ENCODE measurements around the gene ADAMTS7.
"Not testable (repeated sequence)": the region's sequence is repeated elsewhere in the genome, so short reads cannot be mapped to it uniquely, and the experiment has no call there.

DNA sequence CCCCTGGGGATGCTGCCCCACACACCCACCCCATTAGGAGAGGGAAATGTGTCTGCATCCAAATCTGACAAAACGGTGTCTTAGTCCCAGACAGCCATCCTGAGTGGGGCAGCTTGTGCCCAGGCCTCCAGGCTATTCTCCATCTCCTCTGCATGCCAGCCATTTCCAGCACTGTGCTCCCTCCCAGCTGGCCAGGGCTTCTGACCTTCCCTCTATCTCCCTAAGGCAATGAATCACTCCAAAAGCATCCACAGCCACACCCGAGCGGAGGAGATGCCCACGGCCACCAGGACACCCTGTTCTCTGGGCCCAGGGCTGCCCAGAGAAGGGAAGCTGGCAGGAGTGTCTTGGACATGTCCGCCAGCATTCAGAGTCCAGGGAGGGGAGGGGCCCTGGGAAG is 12.9 kb downstream of the ADAMTS7 start:
- TF ChIP-seq, protein P1, sequence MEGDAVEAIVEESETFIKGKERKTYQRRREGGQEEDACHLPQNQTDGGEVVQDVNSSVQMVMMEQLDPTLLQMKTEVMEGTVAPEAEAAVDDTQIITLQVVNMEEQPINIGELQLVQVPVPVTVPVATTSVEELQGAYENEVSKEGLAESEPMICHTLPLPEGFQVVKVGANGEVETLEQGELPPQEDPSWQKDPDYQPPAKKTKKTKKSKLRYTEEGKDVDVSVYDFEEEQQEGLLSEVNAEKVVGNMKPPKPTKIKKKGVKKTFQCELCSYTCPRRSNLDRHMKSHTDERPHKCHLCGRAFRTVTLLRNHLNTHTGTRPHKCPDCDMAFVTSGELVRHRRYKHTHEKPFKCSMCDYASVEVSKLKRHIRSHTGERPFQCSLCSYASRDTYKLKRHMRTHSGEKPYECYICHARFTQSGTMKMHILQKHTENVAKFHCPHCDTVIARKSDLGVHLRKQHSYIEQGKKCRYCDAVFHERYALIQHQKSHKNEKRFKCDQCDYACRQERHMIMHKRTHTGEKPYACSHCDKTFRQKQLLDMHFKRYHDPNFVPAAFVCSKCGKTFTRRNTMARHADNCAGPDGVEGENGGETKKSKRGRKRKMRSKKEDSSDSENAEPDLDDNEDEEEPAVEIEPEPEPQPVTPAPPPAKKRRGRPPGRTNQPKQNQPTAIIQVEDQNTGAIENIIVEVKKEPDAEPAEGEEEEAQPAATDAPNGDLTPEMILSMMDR (IDR thresholded peaks at IDR 0.05; ENCODE audit: insufficient read depth, low read depth, low read length), result not testable (repeated sequence)
- TF ChIP-seq EZH2 (IDR thresholded peaks at IDR 0.05; ENCODE audit: insufficient read depth, low read length), result not testable (repeated sequence)
